IMR-90 (cell line): ENCODE results near the gene CACNA1D.

Experiments
- CEBPB ChIP-seq: IDR thresholded peaks from 2 replicates; pipeline ENCODE4 v1.6.1; 2012; ENCODE audit warnings: low read depth, low read length, improper control_type of control experiment
- CTCF ChIP-seq: conservative IDR thresholded peaks from 2 replicates; pipeline ENCODE4 v1.5.1; 2012; ENCODE audit warnings: mild to moderate bottlenecking, low read depth, low read length, improper control_type of control experiment
- FOS ChIP-seq: fragments of 150-350 bp; IDR thresholded peaks from 2 replicates; pipeline ENCODE4 v1.6.1; 2016; ENCODE audit warnings: low read depth, low read length
- POLR2A ChIP-seq: IDR thresholded peaks from 2 replicates; pipeline ENCODE4 v1.6.1; 2012; ENCODE audit warnings: mild to moderate bottlenecking, low read depth, low read length
- RAD21 ChIP-seq: IDR thresholded peaks from 2 replicates; pipeline ENCODE4 v1.6.1; 2012; ENCODE audit warnings: low read length, improper control_type of control experiment
- SMC3 ChIP-seq: fragments of 150-350 bp; IDR thresholded peaks from 2 replicates; pipeline ENCODE4 v1.6.1; 2016; ENCODE audit warnings: low read depth, mild to moderate bottlenecking, antibody characterized with exemption, low read length, moderate library complexity
- USF2 ChIP-seq: fragments of 150-350 bp; IDR thresholded peaks from 2 replicates; pipeline ENCODE4 v1.6.1; 2017; ENCODE audit warnings: mild to moderate bottlenecking, antibody characterized with exemption, low read length, low read depth

- TF ChIP-seq RAD21 (no peak), CTCF (no peak), SMC3 (no peak), CEBPB (no peak), POLR2A (no peak), FOS (no peak), USF2 (no peak)
These were observed 280.6 kb downstream of the CACNA1D start for GRCh38 chr3:53775018-53775417.
